LoVo (cell line): ENCODE data around the gene PAQR5.
"Not testable (repeated sequence)": the region's sequence is repeated elsewhere in the genome, so short reads cannot be mapped to it uniquely, and the experiment has no call there.

Source experiments
- DNase-seq: peaks from one replicate; pipeline ENCODE4 v3.0.0-alpha.2; 2016; ENCODE audit warnings: low spot score

Gene PAQR5

DNA sequence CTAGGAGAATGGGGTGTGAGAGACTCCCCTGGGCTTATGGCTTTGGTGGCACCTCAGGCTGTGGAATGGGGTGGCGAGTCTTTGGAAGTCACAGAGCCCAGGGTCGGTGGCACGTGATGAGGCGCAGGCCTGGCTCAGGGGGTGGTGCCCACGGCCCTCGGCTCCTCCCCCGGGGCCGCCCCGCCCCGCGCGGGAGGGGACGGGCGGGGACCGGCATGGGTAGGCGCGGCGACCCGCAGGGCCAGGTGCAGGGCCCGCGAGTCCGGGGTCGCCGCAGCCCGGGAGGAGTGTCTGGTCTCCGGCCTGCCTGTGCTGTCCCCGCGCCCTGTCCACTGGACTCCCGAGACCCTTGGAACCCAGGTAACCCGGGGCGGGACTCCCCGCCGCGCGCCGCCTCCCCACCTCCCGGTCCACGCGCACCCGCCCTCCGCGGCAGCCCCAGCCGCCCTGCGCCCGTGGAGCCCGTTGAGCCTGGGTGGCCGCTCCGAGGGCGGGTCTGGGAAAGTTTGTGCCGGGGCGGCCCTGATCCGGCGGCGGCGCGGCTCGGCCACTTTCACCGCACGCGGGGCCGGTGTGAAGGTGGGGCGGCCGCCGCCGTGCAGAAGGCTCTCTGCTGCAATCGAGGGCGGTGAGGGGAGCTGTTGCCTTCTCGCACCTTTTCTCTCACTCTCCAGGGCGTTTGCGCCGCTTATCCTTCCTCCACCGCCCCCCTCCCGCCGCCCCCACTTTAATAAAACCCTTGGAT lies at the start of gene PAQR5:
Gene PAQR5, plus strand, starts transcription at position 216 of the 745 bp plus-strand sequence. CDS start 61,169 bp downstream, outside the sequence.
- peak; percentile 60 for DNase-seq

- DNase-seq: no peak
These were observed 45.6 kb upstream of the PAQR5 start for GRCh38 chr15:69253156-69253555.

- peak; percentile 29 for DNase-seq
These were observed 33.3 kb upstream of the PAQR5 start for GRCh38 chr15:69265347-69265955.

- no peak for DNase-seq
These were observed 27.5 kb upstream of the PAQR5 start for GRCh38 chr15:69271217-69271616.

DNA sequence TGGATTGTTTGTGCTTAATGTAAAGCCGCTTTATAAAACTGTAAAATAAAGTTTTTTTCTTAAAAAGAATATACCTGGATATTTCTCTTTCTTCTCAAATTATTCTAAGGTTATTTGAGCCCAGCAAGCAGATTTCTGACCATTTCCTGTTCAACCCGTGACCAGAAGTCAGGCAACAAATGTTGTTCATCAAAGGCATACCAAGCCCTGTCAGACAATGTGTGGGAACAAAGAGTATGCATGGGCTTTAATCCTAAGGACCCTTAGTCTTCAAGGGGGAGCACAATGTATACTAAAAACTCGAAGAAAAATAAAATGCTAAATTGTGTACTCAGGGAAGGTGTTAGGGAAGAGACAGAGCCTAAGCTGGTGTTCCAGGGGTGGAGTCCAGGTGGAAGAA lies 26.6 kb upstream of the PAQR5 start:
- no peak for DNase-seq

- no peak for DNase-seq
These were observed 25.8 kb upstream of the PAQR5 start for GRCh38 chr15:69272891-69273290.

GRCh38 chr15:69275074-69275670 lies 23.5 kb upstream of the PAQR5 start:
- DNase-seq: no peak

- no peak for DNase-seq
These were observed 22.7 kb upstream of the PAQR5 start for GRCh38 chr15:69275933-69276560.

DNA sequence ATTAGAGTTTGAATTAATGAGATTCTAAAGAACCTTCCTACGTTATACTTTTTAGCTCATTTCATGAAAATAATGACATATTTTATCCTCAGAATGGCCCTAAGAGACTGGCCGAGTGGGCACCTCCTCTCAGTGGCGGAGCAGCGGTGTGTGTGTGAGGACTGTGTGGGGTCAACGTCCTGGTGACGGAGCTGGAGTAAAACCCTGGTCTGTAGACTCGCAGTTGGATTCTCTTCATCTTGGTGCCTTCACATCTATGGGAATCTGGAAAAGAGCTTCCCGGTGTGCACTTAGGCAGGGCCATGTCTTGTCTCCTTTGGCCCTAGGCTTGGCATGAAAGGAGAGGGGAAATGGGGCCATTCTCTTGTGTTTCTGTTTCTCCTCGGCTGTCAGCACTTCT lies 21.4 kb upstream of the PAQR5 start:
- DNase-seq: no peak

- no peak for DNase-seq
These were observed 19.1 kb upstream of the PAQR5 start for GRCh38 chr15:69279636-69280035.

GRCh38 chr15:69280783-69281182 lies 17.9 kb upstream of the PAQR5 start:
- DNase-seq: no peak

GRCh38 chr15:69282104-69282743 lies 16.5 kb upstream of the PAQR5 start:
- no peak for DNase-seq

- DNase-seq: no peak
These were observed 12.9 kb upstream of the PAQR5 start for GRCh38 chr15:69285834-69286233.

DNA sequence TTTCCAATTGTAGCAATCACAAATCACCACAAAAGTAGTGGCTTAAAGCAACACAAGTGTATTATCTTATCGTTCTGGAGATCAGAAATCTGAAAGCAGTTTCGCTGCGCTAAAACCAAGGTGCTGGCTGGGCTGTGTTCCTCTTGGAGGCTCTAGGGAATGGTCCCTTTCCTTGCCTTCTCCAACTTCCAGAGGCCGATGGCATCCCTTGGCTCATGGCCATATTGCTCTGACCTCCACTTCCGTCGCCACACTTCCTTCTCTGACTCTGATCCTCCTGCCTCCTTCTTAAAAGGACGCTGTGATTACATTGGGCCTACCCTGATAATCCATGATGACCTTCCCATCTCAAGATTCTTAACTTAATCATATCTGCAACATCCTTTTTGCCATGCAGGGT lies 10.7 kb upstream of the PAQR5 start:
- DNase-seq: no peak

DNA sequence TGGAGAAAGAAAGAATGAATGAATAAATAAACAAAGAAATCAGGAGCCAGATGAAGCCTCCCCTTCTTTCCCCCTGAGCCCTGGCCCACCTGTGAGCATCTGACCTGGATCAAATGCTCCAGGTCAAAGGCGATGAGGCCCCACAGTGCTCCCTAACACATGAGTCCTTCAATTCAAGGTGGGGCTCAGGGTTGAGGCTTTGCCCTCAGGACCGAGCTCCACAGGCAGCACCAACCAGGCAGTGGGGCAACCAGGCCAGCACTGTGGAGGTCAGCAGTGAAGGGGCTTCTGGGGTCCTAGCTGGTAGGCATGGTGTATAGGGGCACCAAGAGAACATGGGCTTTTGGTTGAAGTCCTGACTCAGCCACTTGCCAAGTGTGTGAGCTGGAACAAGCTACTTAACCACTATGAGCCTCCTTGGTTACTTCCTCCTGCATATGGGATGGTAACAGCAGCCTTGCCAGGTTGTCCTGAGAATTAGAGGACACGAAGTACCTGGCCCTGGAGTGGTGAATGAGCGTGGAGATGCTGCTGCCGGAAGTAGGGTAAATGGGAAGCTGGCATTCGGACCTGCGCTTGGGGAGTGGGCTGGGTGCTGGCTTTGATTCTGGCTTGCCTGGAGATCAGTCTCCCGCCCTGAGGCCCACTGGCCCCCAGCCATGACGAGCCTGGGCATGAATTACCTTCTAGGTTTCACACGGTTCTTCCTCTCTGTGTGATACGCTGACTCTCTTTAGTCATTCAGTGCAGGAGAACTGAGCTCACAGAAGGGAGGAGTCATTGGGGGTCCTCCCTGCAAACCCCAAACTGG lies 10.0 kb upstream of the PAQR5 start:
- no peak for DNase-seq

GRCh38 chr15:69289342-69290146 lies 9.2 kb upstream of the PAQR5 start:
- no peak for DNase-seq

DNA sequence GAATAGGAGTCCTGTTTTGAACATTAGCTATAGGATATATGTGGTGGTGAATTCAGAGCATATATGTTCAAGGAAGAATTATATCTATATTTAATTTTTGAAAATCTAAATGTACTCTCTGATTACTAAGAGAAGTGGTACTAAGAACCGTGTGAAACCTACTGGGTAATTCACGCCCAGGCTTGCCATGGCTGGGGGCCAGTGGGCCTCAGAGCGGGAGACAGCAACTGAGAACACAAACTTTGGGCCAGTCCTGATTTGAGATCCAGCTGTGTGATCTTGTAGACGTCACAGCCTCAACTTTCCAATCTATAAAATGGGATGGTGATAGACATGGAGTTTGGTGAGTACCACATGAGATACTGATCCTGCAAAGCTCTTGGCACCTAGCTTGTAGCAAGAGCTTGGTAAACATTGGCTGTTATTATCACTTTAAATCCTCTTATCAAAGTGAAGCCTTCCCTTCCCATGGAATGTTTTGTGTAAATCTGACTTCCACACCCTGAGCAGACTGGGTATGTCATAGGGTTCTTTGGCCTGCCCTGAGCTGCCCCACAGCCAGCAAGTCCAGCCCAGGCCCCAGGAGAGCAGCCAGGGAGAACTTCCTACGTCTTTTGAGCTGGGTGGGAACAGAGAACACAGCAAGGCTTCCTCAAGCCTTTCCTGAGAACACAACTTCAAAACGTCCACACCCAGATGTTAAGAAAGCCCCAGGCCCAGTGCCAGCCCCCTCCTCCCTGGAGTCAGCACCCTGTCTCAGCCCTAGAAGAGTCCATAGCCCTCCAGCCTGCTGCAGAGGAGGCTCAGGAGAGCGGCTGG lies 8.2 kb upstream of the PAQR5 start:
- DNase-seq: no peak

GRCh38 chr15:69291651-69292050 lies 7.1 kb upstream of the PAQR5 start:
- not testable (repeated sequence) for DNase-seq

DNA sequence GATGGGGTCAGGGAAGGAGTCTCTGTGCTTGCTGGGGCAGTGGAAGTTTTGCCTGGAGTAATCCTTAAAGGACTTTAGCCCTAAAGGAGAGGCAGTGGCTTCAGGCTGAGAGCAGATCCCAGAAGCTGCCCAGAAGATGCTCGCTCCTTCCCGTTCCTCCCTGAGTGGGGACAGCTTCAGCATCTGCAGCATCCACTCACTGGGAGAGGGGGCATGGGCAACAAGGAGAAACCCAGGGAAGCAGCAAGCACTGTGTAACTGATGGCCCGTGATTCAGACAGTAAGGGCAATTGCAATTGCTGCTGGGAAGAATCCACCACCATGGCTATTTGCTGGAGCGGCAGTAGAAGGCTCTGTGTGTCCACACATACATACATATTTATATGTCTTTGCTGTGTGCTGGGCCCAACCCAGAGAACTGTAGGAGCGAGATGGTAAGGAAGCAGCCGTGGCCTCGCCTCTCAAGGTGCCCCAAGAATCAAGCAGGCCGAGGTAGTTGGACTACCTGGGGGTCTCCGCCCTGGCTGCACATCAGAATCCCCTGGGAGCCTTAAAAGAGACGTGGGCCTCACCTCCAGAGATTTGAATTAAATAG lies 5.8 kb upstream of the PAQR5 start:
- no peak for DNase-seq
